DND-41 (cell line): ENCODE data around the gene DCLK2.

Experiments used
- CTCF ChIP-seq: IDR thresholded peaks from 2 replicates; pipeline ENCODE4 v1.5.1; 2012; ENCODE audit warnings: borderline replicate concordance, low read length, moderate library complexity, mild to moderate bottlenecking; ENCODE audit not compliant: poor library complexity, severe bottlenecking; ENCODE audit errors: extremely low read depth
- EZH2 ChIP-seq: IDR thresholded peaks from 3 replicates; pipeline ENCODE4 v1.6.1; 2012; ENCODE audit warnings: borderline replicate concordance, low read depth, mild to moderate bottlenecking, moderate library complexity, low read length, inconsistent platforms; ENCODE audit not compliant: severe bottlenecking

GRCh38 chr4:150205016-150205415 is 126.8 kb downstream of the DCLK2 start:
- TF ChIP-seq CTCF: no peak
- TF ChIP-seq EZH2: no peak
